Activated naive CD4-positive, alpha-beta T cell treated with anti-CD3 and anti-CD28 coated beads for 36 hours (primary cell): ENCODE results near the gene STRN4. TPM values are rescaled to one million over a fixed set of nuclear protein-coding genes. Genes with fewer than 3 reads are reported as not detected.

Experiments
- microRNA-seq: library from miRNA; unstranded; fragments of <30 nt; microRNA quantifications from one replicate; pipeline ENCODE4 v1.2.0, GENCODE V29; 2022; ENCODE audit warnings: borderline microRNAs expressed, borderline replicate concordance
- total RNA-seq, 2 experiments: library from RNA; stranded (reverse); gene quantifications; one replicate each; pipeline ENCODE4 v1.2.3, GENCODE V29; 2021

STRN4 gene
- total RNA-seq, 2 experiments from 2014 or later = 59.2 to 63.2 TPM

Small RNA genes within 50 kb of the gene (microRNA-seq; reads per million reads assigned to microRNA genes)
- gene MIR320E = not detected

Other genes starting within 250 kb of the STRN4 start
- gene CALM3, start 145.1 kb downstream of the STRN4 start, total RNA-seq = 100 to 1,000 TPM; 482 to 500 TPM
- gene PTGIR, start 121.4 kb downstream of the STRN4 start, total RNA-seq = 10 to 100 TPM; 16.3 to 17.2 TPM
- gene GNG8, start 110.2 kb downstream of the STRN4 start, total RNA-seq = 1 to 10 TPM; 7.1 to 8.1 TPM
- 1 to 10 TPM; 2.4 to 3.0 TPM for gene DACT3, start 85.3 kb downstream of the STRN4 start, total RNA-seq
- gene PRKD2, start 29.3 kb downstream of the STRN4 start, total RNA-seq = 10 to 100 TPM; 62.2 to 62.3 TPM
- gene FKRP, start 393 bp downstream of the STRN4 start, total RNA-seq = 1 to 10 TPM; 8.8 to 9.0 TPM
- 100 to 1,000 TPM; 139 TPM for gene SLC1A5, start 42.1 kb upstream of the STRN4 start, total RNA-seq
- gene AP2S1, start 104.4 kb upstream of the STRN4 start, total RNA-seq = 100 to 1,000 TPM; 112 to 118 TPM
- 1 to 10 TPM; 8.9 TPM for gene ARHGAP35, start 114.5 kb upstream of the STRN4 start, total RNA-seq